Ovary (tissue), 3 donors: ENCODE data around the gene DNAJC8.

ENCODE experiments used
- CTCF ChIP-seq, 3 donors: fragments of 450-650 bp in 2 of 3; fragments of 200-600 bp in 1 of 3; IDR thresholded peaks; one replicate each; pipeline versions ENCODE4 v1.5.1 to v1.8.0; 2016 to 2022; ENCODE audit warnings: antibody characterized with exemption in 3 of 3, mild to moderate bottlenecking in 1 of 3
- POLR2A ChIP-seq: fragments of 450-650 bp; IDR thresholded peaks from one replicate; pipeline ENCODE4 v1.6.1; 2017; ENCODE audit warnings: antibody characterized with exemption, mild to moderate bottlenecking, moderate library complexity
- donor health status: DM: no; HTN: no; CAD: no.

DNA sequence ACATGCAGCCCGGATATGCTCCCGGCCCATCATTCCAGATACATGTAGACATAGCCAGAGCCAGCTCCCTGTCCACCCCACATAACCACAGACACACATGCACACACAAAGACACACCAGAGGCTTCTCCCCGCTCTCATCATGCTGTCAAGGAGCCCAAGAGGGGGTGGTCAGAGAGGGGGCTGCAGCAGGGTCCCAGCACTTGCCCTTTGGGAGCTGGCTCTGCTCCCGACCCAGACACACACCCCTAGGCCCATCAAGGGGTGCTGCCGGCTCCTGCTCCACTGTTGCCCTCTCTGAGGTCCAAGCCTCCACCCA, 58.9 kb downstream of the DNAJC8 start:
- TF ChIP-seq CTCF (IDR thresholded peaks at IDR 0.05) (no peak), POLR2A (no peak)
